ENCODE data around the gene USP34.
A peak's percentile ranks its signal among the peaks of the same experiment; 100 is the strongest.
"Not testable (repeated sequence)": the region's sequence is repeated elsewhere in the genome, so short reads cannot be mapped to it uniquely, and the experiment has no call there.

Gene USP34

DNA sequence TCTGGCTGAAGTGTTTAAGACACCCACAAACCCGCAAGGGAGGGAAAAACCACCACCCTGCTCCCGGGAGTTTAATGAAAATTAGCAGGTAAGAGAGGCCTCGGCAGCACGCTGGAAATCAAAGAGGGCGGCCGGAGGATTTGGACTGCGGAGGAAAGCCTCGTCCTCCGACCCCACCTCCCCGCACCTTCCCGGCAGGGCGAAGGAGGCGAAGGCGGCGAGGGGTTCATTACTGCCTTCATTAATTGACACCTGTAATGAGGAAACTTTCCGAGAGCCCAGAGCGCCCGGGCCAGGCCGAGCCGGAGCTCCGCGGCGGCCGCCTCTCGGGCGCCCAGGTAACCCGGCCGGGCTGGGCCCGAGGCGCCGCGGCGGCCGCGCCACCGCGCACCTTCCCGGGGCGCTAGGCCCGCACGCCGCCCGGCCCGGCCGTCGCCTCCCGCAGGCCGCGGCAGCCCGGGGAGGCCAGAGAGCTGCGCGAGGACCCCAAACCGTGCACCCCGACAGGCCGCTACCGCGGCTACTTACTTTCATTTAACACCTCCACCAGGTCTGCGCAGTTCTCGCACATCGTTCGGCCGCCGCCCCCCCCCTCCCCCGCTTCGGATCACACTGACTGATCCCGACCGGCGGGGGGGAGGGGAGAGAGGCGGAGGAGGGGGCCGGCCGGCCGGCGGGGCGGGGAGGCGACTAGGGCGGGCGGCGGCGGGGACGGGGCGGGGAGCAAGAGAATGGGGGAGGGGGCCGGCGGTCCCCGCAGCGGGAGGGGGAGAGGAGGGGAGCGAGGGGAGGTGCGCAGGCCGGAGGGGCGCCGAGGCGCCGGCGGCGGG lies 550 bp downstream of the USP34 start:
- Histone ChIP-seq H3K4me1 (peaks cover 9% of the 10 kb centered on the region), H3K9me3 (no peaks in the 10 kb centered on the region), H3K4me3 (peak overlapping the region; percentile 54), H3K36me3 (replicated peaks) (peaks cover 21% of the 10 kb centered on the region), H3K27me3 (ENCODE audit: low read depth) (no peaks in the 10 kb centered on the region)
- in situ Hi-C loops (cut with MboI; ENCODE audit: low sequenced_read_pairs) = no loop called here
- DNase-seq (ENCODE audit: low spot score in 2 of 2) = peak; percentile 81 to 96

DNA sequence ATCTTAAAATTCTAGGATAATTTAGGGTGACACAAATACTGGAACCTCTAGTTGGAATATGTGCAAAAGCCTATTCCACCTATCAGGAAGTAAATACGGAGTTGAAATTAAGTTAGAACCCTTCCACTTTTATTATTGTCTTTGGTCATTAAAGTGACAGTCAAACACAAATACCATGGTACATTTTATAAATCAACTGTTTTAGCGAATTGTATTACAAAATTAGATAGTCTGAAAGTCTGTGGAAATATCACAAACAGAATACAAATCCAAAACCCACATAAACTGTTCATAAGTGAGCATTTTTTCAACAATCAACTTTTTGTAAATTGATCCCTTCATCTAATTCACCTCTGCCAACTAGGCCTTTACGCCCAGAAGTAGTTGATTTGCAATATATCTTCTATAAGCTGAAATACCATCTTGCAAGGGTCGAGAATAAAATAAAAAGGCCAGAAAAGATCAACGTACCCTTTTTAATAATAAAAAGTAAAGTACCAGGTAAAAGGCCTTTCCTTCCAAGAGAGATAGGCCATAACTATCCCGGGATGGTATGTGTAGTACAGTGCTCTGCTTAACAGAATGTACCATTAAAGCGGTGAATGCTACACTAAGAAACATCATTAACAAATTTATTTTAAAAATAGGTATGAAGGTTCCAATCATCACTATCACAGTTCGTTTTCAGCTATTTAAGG lies 1.3 kb downstream of the USP34 start:
- in situ Hi-C loops (cut with MboI; ENCODE audit: low sequenced_read_pairs) = no loop called here
- DNase-seq (ENCODE audit: low spot score in 2 of 2) = peak in 1 of 2 experiments; percentile 55

DNA sequence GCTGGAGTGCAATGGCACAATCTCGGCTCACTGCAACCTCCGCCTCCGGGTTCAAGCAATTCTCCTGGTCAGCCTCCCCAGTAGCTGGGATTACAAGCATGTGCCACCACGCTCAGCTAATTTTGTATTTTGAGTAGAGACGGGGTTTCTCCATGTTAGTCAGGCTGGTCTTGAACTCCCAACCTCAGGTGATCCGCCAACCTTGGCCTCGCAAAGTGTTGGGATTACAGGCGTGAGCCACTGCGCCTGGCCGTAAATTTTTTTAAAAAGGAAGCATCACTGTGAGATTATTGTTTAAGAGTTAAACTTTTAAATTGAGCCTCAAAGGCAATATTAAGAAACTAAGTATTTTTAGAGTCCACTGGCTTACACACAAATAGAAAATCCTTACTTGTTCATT lies 2.7 kb downstream of the USP34 start:
- H3K27me3 ChIP-seq (ENCODE audit: low read depth); DNase-seq (ENCODE audit: low spot score in 2 of 2); in situ Hi-C loops (cut with MboI; ENCODE audit: low sequenced_read_pairs); H3K4me3 ChIP-seq; H3K9me3 ChIP-seq: not testable (repeated sequence)
- H3K4me1 ChIP-seq = peaks cover 26% of the 10 kb centered on the region
- peaks cover 21% of the 10 kb centered on the region for H3K36me3 ChIP-seq (replicated peaks)

More for the DNA sequence above, 1.3 kb downstream of the USP34 start:
- Histone ChIP-seq H3K36me3 (replicated peaks) (peaks cover 21% of the 10 kb centered on the region), H3K4me1 (peaks cover 16% of the 10 kb centered on the region), H3K27me3 (ENCODE audit: low read depth) (no peaks in the 10 kb centered on the region), H3K4me3 (peak overlapping the region; percentile 54), H3K9me3 (no peaks in the 10 kb centered on the region)

DNA sequence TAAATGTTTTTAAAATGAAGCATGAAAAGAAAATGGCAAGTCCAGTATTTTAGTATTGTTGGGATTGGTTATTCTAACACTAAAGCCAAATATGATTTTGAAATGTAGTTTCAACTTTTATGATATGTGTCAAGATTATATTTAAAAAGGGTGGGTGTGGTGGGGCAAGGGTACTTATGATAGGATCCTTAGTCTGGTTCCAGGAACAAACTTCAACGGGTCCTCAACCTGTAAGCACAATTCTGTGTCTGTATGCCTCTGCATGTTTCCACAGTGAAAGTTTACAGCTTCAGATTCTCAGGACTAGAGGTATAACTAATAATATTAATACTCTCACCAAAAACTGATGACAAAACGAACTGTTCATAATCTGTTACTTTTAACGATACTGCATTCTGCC lies 5.8 kb downstream of the USP34 start:
- H3K4me3 ChIP-seq = no peak overlapping the region
- peaks cover 16% of the 10 kb centered on the region for H3K36me3 ChIP-seq (replicated peaks)
- no peaks in the 10 kb centered on the region for H3K27me3 ChIP-seq (ENCODE audit: low read depth)
- H3K4me1 ChIP-seq = peaks cover 27% of the 10 kb centered on the region
- no peak for DNase-seq (ENCODE audit: low spot score in 2 of 2)
- H3K9me3 ChIP-seq = no peaks in the 10 kb centered on the region
- in situ Hi-C loops (cut with MboI; ENCODE audit: low sequenced_read_pairs) = no loop called here

DNA sequence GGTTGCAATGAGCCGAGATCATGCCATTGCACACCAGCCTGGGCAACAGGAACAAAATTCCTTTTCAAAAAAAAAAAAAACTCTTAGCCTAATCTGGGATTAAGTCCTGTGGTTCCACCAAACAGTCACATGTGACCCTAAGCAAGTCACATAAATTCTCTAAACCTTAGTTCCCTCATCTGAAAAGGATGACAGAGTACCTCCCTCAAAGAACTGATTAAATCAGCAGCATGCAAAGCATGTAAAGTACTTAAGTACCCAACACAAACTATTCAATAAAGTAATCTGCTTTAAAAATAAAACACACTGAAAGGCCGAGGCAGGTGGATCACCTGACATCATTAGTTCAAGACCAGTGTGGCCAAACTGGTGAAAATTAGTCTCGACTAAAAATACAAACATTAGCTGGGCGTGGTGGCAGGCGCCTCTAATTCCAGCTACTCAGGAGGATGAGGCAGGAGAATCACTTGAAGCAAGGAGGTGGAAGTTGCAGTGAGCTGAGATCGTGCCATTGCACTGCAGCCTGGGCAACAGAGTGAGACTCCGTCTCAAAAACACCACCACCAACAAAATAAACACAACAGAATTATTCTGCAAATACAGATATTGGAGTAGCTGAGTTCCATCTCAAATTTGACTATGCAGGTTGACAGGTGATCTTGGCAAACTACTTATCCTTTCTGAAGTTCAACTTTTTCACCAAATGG lies 7.0 kb downstream of the USP34 start:
- in situ Hi-C loops (cut with MboI; ENCODE audit: low sequenced_read_pairs) = no loop called here
- H3K36me3 ChIP-seq (replicated peaks) = peaks cover 16% of the 10 kb centered on the region
- H3K27me3 ChIP-seq (ENCODE audit: low read depth) = no peaks in the 10 kb centered on the region
- DNase-seq (ENCODE audit: low spot score in 2 of 2) = peak; percentile 58 to 95
- no peaks in the 10 kb centered on the region for H3K9me3 ChIP-seq
- no peak overlapping the region for H3K4me3 ChIP-seq
- H3K4me1 ChIP-seq = peaks cover 27% of the 10 kb centered on the region

DNA sequence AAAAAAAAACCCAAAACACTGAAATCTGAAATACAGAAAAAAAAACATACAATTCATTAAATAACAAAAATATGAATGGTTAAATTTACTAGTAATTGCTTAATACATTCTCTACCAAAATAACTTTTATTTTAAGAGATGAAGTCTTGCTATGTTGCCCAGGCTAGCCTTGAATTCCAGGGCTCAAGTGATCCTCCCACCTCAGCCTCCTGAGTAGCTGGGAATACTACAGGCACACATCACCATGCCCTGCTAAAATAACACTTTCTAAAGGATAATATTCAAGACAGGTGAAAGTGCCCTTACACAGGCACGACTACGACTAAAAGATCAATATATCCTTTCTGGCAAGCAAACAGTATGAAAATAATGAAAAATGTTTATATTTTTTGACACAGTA lies 9.5 kb downstream of the USP34 start:
- in situ Hi-C loops (cut with MboI; ENCODE audit: low sequenced_read_pairs) = no loop called here
- Histone ChIP-seq H3K4me1 (peaks cover 20% of the 10 kb centered on the region), H3K4me3 (no peak overlapping the region), H3K36me3 (replicated peaks) (no peaks in the 10 kb centered on the region), H3K9me3 (no peaks in the 10 kb centered on the region), H3K27me3 (ENCODE audit: low read depth) (no peaks in the 10 kb centered on the region)
- DNase-seq (ENCODE audit: low spot score in 2 of 2) = no peak

DNA sequence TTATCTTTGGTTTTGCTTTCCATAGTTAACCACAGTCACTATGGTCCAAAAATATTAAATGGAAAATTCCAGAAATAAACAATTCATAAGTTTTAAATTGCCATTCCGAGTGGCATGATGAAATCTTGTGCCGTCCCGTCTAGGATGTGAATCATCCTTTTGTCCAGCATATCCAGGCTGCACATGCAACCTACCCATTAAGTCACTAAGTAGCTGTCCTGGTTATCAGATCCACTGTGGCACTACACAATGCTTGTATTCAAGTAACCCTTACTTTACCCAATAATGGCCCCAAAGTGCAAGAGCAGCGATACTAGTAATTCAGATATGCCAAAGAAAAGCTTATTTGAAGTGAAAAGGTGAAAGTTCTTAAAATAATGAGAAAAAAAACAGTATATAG lies 10.7 kb downstream of the USP34 start:
- in situ Hi-C loops (cut with MboI; ENCODE audit: low sequenced_read_pairs) = no loop called here
- peaks cover 17% of the 10 kb centered on the region for H3K4me1 ChIP-seq
- DNase-seq (ENCODE audit: low spot score in 2 of 2) = no peak
- no peaks in the 10 kb centered on the region for H3K27me3 ChIP-seq (ENCODE audit: low read depth)
- no peak overlapping the region for H3K4me3 ChIP-seq
- no peaks in the 10 kb centered on the region for H3K36me3 ChIP-seq (replicated peaks)
- H3K9me3 ChIP-seq = no peaks in the 10 kb centered on the region

DNA sequence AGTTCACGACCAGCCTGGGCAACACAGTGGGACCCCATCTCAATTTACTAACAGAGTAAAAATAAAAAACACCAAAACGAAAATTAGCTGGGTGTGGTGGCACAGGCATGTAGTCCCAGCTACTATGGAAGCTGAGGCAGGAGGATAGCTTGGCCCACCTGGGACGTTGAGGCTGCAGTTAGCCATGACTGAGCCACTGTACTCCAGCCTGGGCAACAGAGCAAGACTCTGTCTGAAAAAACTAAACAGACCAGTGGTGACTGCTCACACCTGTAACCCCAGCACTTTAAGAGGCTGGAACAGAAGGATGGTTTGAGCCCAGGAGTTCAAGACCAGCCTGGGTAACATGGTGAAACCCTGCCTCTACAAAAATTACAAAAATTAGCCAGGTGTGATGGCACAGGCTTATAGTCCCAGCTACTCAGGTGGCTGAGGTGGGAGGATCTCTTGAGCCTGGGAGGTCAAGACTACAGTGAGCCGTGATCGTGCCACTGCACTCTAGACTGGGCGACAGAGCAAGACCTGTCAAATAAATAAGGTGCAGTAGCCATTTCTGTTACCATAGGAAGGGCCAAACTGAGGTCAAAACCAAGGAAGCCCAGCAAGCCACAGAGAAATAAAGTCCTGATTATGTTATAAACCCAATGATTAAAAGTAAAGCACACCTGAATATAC lies 14.0 kb downstream of the USP34 start:
- Histone ChIP-seq H3K4me1 (no peaks in the 10 kb centered on the region; the same call in 1 of the 2 replicates), H3K36me3 (replicated peaks) (no peaks in the 10 kb centered on the region), H3K27me3 (ENCODE audit: low read depth) (no peaks in the 10 kb centered on the region), H3K9me3 (no peaks in the 10 kb centered on the region), H3K4me3 (no peak overlapping the region)
- in situ Hi-C loops (cut with MboI; ENCODE audit: low sequenced_read_pairs) = no loop called here
- DNase-seq (ENCODE audit: low spot score in 2 of 2) = no peak

DNA sequence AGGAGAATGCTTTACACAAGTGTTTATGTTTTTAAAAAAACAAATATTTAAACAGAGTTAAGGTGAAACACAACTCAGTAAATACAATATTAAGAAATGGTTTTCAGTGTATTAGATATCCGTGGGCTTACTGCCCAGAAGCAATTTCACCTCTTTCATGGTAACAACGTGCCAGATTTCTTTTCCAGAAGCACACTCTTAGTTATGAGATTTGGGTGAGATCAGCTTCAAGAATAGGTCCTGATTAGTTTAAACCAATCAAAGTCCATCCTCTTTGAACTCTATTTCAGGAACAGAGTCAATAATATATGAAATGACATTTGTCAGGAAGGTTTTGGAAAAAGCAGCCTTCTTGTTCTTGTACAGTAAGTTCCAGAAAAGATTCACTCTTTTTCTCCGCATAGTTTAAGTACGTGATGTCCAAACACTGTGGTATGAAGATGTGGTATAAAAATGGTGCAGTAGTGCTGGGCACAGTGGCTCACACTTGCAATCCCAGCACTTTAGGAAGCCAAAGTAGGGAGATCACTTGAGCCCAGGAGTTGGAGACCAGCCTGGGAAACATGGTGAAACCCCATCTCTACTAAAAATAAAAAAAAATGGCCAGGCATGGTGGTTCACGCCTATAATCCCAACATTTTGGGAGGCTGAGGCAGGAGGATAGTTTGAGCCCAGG lies 14.7 kb downstream of the USP34 start:
- no peaks in the 10 kb centered on the region; the same call in 1 of the 2 replicates for H3K4me1 ChIP-seq
- in situ Hi-C loops (cut with MboI; ENCODE audit: low sequenced_read_pairs) = no loop called here
- no peaks in the 10 kb centered on the region for H3K27me3 ChIP-seq (ENCODE audit: low read depth)
- no peaks in the 10 kb centered on the region for H3K36me3 ChIP-seq (replicated peaks)
- no peaks in the 10 kb centered on the region for H3K9me3 ChIP-seq
- no peak for DNase-seq (ENCODE audit: low spot score in 2 of 2)
- no peak overlapping the region for H3K4me3 ChIP-seq

DNA sequence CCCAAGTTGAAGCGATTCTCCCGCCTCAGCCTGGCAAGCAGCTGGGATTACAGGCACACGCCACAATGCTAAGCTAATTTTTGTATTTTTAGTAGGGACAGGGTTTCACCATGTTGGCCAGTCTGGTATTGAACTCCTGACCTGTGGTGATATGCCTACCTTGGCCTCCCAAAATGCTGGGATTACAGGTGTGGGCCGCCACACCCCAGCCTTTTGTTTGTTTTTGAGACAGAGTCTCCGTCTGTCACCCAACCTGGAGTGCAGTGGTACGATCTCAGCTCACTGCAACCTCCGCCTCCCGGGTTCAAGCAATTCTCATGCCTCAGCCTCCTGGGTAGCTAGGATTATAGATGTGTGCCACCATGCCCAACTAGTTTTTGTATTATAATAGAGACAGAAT lies 15.9 kb downstream of the USP34 start:
- H3K4me1 ChIP-seq; H3K27me3 ChIP-seq (ENCODE audit: low read depth); H3K9me3 ChIP-seq; in situ Hi-C loops (cut with MboI; ENCODE audit: low sequenced_read_pairs); H3K36me3 ChIP-seq (replicated peaks); DNase-seq (ENCODE audit: low spot score in 2 of 2); H3K4me3 ChIP-seq: not testable (repeated sequence)

DNA sequence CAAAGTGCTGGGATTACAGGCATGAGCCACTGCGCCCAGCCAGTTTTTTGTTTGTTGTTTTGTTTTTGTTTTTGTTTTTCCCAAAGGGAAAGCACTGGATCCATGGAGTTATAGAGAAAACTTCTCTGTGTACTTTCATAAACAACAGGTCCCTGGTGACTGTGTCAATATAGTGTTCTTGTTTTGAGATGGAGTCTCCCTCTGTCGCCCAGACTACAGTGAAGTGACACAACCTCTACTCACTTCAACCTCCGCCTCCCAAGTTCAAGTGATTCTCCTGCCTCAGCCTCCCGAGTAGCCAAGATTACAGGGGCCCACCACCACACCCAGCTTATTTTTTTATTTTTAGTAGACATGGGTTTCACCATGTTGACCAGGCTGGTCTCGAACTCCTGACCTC lies 16.5 kb downstream of the USP34 start:
- Histone ChIP-seq H3K36me3 (replicated peaks) (no peaks in the 10 kb centered on the region), H3K9me3 (no peaks in the 10 kb centered on the region), H3K4me1 (no peaks in the 10 kb centered on the region; the same call in 1 of the 2 replicates), H3K27me3 (ENCODE audit: low read depth) (no peaks in the 10 kb centered on the region), H3K4me3 (no peak overlapping the region)
- no peak for DNase-seq (ENCODE audit: low spot score in 2 of 2)
- in situ Hi-C loops (cut with MboI; ENCODE audit: low sequenced_read_pairs) = no loop called here

DNA sequence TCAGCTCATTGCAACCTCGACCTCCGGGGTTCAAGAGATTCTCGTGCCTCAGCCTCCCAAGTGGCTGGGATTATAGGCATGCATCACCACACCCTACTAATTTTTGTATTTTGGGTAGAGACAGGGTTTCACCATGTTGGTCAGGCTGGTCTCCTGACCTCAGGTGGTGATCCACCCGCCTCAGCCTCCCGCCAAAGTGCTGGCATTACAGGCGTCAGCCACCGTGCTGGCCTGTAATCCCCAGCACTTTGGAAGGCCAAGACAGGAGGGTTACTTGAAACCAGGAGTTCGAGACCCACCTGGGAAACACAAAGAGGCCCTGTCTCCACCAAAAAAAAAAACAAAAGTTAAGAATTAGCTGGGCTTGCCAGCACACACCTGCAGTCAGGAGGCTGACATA lies 18.5 kb downstream of the USP34 start:
- no peaks in the 10 kb centered on the region for H3K36me3 ChIP-seq (replicated peaks)
- no peaks in the 10 kb centered on the region for H3K9me3 ChIP-seq
- H3K27me3 ChIP-seq (ENCODE audit: low read depth) = no peaks in the 10 kb centered on the region
- H3K4me3 ChIP-seq = no peak overlapping the region
- no peaks in the 10 kb centered on the region; the same call in 1 of the 2 replicates for H3K4me1 ChIP-seq
- in situ Hi-C loops (cut with MboI; ENCODE audit: low sequenced_read_pairs) = no loop called here
- DNase-seq (ENCODE audit: low spot score in 2 of 2) = no peak

DNA sequence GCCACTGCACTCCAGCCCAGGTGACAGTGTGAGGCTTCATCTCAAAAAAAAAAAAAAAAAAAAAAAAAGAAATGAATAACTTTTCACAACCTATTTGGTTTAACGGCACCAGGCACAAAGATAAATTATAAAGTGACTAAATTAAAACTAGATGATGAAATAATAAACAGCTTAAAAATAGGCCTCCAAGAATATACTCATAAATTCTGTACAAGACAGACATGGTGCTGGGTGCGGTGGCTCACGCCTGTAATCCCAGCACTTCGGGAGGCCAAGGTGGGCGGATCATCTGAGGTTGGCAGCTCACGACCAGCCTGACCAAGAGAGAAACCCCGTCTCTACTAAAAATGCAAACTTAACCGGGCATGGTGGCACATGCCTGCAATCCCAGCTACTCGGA lies 19.7 kb downstream of the USP34 start:
- Histone ChIP-seq H3K36me3 (replicated peaks) (no peaks in the 10 kb centered on the region), H3K27me3 (ENCODE audit: low read depth) (no peaks in the 10 kb centered on the region), H3K4me1 (no peaks in the 10 kb centered on the region; the same call in 1 of the 2 replicates), H3K9me3 (no peaks in the 10 kb centered on the region), H3K4me3 (no peak overlapping the region)
- DNase-seq (ENCODE audit: low spot score in 2 of 2) = no peak
- in situ Hi-C loops (cut with MboI; ENCODE audit: low sequenced_read_pairs) = no loop called here
